HG03097 (cell line): ENCODE results near the gene IFI27L1.

Experiments
- ATAC-seq: cut with Tn5 transposase; IDR thresholded peaks from one replicate; pipeline ENCODE4 v1.9.1; 2021; ENCODE audit not compliant: unreplicated experiment, low FRiP score

Gene IFI27L1

GRCh38 chr14:94080621-94081385 lies at the start of gene IFI27L1, which contains the start of gene DDX24:
Gene IFI27L1, plus strand, starts transcription at chr14:94081310. Its CDS starts 15,628 bp downstream, at chr14:94096938.
Gene DDX24, minus strand, starts transcription at chr14:94081202. Its CDS starts 1,460 bp downstream, at chr14:94079742.
- peak; percentile 96 for ATAC-seq

GRCh38 chr14:94031883-94032279 lies 49.2 kb upstream of the IFI27L1 start:
- no peak for ATAC-seq

- ATAC-seq, result no peak
Measured at GRCh38 chr14:94034886-94035285, 46.2 kb upstream of the IFI27L1 start.

GRCh38 chr14:94036313-94037167 lies 44.6 kb upstream of the IFI27L1 start:
- peak; percentile 81 for ATAC-seq

GRCh38 chr14:94037954-94038353 lies 43.2 kb upstream of the IFI27L1 start:
- ATAC-seq, result no peak

GRCh38 chr14:94038510-94038909 lies 42.6 kb upstream of the IFI27L1 start:
- no peak for ATAC-seq

- no peak for ATAC-seq
Measured at GRCh38 chr14:94038921-94039629, 42.0 kb upstream of the IFI27L1 start.

GRCh38 chr14:94040247-94040646 lies 40.9 kb upstream of the IFI27L1 start:
- ATAC-seq, result no peak

GRCh38 chr14:94040796-94041195 lies 40.3 kb upstream of the IFI27L1 start:
- no peak for ATAC-seq

GRCh38 chr14:94041551-94042346 lies 39.4 kb upstream of the IFI27L1 start:
- no peak for ATAC-seq

GRCh38 chr14:94042433-94043091 lies 38.5 kb upstream of the IFI27L1 start:
- ATAC-seq, result no peak

GRCh38 chr14:94043111-94043755 lies 37.9 kb upstream of the IFI27L1 start:
- no peak for ATAC-seq

GRCh38 chr14:94043756-94044475 lies 37.2 kb upstream of the IFI27L1 start:
- no peak for ATAC-seq

- ATAC-seq, result no peak
Measured at GRCh38 chr14:94044476-94045091, 36.5 kb upstream of the IFI27L1 start.

- no peak for ATAC-seq
Measured at GRCh38 chr14:94045101-94045500, 36.0 kb upstream of the IFI27L1 start.

GRCh38 chr14:94045563-94046345 lies 35.4 kb upstream of the IFI27L1 start:
- no peak for ATAC-seq

GRCh38 chr14:94046696-94047250 lies 34.3 kb upstream of the IFI27L1 start:
- no peak for ATAC-seq
